Inflammatory macrophage treated with lipopolysaccharide for 4 hours (primary cell): ENCODE measurements around the gene TTLL5.
A peak's percentile ranks its signal among the peaks of the same experiment; 100 is the strongest.
"Not testable (repeated sequence)": the region's sequence is repeated elsewhere in the genome, so short reads cannot be mapped to it uniquely, and the experiment has no call there.

ENCODE experiments used
- DNase-seq: peaks from one replicate; pipeline ENCODE4 v3.0.0-alpha.2; 2020

The TTLL5 gene

DNA sequence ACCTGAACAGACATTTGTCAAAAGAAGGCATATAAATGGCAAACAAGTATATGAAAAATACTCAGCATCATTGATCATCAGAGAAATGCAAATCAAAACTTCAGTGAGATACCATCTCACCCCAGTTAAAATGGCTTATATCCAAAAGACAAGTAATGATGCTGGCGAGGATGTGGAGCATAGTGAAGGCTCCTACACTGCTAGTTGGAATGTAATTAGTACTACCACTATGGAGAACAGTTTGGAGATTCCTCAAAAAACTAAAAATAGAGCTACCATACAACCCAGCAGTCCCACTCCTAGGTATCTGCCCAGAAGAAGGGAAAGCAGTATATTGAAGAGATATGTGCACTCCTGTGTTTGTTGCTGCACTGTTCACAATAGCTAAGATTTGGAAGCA is 174.7 kb downstream of the TTLL5 start:
- no peak for DNase-seq

GRCh38 chr14:75837151-75837787 is 176.2 kb downstream of the TTLL5 start:
- DNase-seq, result no peak

- no peak for DNase-seq
Measured at GRCh38 chr14:75840911-75841310, 179.9 kb downstream of the TTLL5 start.

DNA sequence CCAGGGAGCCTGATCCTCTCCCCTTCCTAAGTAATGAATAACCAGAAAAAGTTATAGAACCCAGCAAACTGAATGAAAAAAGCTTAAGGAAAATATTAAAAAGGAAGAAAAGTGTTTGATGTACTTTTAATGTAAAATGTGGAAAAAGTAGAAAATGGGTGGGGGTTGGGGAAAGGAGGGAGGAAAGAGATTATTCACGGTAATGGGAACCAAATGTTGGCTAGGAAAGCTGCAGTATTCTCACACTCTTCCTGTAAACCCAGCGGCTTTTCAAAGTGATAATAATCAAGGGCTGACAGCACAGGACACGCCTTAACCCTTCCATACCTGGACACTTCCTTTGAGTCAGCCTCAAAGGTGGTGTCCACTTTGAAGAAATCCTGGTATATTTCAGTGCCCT is 181.5 kb downstream of the TTLL5 start:
- DNase-seq, result no peak

DNA sequence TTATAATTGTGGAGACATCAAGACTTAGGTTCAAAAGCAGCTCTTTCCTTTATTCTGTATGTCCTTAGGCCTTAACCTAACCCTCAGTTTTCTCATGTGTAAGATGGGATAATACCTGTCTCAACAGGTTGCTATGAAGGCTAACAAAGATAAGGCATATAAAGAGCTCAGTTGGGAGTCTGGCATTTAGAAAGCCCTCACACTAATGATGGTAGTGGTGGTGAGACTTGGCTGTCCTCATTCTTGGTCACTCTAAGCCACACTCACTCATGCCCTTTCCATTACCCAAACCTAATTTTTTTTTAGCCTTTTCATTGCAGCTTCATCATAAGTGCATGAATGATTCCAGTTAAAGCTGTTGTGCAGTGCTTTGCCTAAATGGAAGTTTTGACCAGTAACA is 183.4 kb downstream of the TTLL5 start:
- DNase-seq, result no peak

DNA sequence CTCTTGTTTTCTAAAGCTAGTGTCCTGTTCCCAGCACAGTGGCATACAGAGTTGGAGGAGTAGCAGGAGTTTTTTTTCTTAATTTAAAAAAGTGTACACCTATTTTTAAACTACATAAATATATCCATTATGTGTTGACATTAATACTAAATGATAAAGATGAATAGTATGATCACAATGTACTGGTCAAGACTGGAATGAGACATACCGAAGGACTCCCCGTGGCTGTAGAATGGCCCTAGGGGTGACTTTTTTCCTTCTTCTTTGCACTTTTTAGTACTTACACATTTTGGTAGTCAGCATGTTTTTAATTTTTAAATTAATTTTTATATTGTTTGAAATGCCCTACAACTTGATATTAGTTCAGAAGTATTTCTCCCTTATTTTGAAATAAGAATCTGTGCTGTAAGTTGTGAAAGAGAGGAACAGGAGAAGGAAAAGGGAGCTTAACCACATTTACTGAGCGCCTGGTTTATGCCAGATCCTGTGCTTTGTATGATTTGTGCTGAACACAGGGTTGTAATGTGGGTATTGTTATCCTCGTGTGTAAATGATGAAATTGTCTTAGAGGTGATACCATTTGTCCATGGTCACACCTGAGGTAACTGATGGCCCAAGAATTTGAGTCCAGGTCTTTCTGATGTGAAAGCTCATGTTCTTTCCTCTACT is 184.2 kb downstream of the TTLL5 start:
- no peak for DNase-seq

- not testable (repeated sequence) for DNase-seq
Measured at GRCh38 chr14:75846694-75847093, 185.6 kb downstream of the TTLL5 start.

DNA sequence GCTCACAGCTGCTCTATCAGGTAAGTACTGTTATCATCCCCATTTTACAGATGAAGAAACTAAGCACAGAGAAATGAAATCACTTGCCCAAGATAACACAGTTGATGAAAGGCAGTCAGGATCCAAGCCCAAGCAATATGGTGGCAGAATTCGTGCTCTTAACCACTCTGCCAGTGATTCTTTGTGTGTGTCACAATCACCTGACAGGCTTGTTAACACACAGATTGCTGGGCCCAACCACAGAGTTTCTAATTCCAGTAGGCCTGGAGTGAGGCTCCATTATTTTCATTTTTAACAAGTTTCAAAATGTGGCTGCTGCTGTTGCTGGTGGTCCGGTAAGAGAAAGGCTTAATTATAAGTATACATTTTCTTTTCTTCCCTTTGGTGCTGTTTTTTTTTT is 186.5 kb downstream of the TTLL5 start:
- peak; percentile 21 for DNase-seq

DNA sequence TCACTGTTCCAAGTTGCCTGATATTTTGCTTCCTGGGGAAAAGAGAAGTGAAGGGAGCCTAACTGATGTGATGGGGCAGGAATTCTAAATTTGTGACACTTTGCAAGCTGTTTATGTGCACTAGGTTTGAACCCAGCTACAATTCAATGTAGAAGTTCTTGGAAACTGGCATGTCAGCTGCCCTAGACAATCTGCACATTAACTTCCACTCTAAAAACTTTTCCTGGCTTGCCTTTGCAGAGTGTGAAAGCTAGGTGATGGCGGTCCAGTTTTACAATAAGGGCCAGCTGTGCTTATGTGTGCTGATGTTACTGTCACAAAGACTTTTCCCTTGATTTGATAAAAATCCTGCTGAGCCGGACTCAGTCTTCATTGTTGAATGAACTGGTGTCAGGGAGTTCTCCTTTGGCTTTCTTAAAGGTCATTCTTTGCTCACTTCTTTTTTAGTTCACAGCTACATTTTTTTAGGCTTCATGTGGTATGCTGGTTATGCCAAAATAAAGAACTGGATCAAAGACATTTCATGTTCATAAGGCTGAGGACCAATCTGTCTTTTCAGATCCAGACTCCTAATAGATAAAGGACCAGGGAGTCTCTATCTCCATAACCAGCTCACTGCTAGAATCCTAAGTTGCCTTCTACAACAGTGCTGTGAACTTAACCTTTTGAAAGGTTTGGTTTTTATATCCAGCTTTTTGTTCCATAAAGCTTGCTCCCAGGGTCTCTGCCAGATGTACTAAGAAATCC is 187.3 kb downstream of the TTLL5 start:
- DNase-seq, result no peak

DNA sequence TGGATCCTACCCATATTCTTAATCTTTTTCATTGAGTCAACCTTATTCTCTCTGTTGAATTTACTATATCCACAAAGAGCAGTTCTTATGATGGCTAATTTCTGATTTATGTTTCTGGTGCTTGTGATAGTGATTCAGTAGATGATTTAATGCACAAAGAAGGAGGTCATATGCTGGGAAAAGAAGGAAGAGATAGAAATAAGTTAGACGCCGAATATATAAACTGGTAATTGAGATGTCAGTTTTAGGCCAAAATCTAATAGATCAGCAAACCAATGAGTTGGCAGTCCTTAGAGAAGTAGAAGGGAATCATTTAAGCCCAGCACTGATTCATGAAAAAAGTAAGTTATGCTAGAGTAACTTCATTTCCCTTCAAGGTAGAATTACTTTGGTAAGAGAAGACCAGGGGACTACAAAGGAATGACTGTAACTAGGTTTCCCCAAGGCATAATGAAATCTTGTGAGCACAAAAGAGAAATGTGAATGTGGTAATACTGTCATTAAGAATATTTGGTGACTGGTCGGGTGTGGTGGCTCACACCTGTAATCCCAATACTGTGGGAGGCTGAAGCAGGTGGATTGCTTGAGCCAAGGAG is 188.4 kb downstream of the TTLL5 start:
- no peak for DNase-seq

GRCh38 chr14:75851574-75851866 is 190.5 kb downstream of the TTLL5 start:
- DNase-seq, result no peak

DNA sequence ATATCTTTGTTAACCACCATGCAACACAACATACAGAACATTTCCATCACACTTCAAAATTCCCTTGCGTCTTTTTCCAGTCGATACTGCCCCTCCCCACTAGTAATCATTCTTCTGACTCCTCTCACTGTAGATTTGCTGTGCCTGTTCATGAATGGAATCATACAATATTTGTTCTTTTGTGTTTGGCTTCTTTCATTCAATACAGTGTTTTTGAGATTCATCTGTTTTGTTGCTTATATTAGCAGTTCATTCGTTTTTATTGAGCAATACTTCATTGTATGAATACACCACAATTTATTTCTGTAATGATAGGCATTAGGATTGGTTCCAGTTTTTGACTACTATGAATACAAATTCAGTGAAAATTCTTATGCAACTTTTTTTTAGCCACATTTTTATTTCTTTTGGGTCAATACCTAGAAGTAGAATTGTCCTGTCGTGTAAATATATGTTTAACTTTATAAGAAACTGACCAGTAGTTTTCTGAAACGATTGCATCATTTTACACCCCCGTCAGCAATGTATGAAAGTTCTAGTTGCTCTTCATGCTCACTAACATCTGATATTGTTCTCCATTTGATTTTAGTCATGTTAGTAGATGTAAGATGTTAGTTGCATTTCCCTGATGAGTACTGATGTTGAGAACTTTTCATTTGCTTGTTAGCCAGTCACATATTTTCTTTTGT is 193.2 kb downstream of the TTLL5 start:
- DNase-seq, result peak; percentile 23

- no peak for DNase-seq
Measured at GRCh38 chr14:75857199-75857598, 196.2 kb downstream of the TTLL5 start.

DNA sequence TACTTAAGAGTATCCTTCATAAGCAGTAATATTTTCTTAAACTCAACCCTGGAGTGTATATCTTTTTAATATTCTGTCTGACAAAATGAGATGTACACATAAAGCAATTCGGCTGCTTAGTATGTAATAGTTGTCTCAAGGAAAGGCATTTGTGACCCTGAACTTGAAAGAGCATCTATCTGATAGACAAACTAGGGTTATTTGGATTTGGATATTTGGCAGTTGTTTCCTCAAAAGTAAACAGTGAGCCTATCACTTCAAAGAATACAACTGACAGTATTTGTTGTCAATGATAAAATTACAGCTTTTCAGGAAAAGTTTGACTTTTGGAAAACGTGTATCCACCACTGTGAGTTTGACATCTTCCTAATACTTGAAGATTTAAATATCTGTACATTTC is 197.3 kb downstream of the TTLL5 start:
- no peak for DNase-seq

DNA sequence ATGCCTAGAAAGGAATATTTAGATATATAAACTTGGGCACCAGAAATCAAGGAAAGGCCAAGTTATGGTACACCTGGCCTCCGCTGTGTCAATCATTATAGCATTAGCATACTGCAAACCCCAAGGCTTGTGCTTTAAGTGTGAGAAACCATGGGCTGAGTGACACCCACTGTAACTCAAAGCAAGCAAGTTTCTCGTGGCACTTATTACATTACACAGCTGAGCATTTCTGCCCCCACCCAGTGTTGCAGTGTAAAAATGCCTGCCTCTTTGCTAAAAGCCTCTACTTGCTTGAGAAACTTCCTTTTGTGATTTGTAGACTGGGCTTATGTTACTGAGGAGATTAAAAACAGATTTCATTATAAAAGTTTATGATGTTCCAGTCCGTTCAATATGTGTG is 198.7 kb downstream of the TTLL5 start:
- no peak for DNase-seq

DNA sequence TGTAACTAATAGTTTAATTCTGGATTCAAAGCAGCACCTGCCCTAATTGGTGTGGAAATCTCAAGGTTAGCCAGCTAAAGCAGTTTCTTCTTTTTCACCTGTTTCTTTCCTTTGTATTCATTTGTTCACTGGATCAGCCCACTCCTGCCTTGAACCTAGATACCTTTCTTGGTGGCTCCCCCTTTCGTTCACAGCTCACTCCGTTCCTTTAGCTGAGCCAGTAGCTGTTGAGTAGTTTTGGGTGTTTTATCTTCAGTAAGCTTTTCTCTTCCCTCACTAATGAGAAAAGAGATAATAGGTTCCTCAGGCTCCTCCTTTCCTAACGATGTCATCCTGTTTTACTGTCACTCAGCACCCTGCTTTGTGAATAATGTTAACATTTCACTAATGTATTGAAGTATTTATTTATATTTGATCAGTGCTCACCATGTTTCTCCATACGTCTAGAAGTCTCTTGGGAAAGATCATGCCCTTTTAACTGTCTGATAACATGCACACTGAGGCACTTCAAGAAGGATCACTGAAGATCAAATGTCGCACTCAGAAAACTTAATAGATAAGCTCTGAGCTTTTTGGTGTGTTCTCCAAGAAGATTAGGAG is 199.6 kb downstream of the TTLL5 start:
- DNase-seq, result no peak

GRCh38 chr14:75861161-75861621 is 200.1 kb downstream of the TTLL5 start:
- DNase-seq, result peak; percentile 12

DNA sequence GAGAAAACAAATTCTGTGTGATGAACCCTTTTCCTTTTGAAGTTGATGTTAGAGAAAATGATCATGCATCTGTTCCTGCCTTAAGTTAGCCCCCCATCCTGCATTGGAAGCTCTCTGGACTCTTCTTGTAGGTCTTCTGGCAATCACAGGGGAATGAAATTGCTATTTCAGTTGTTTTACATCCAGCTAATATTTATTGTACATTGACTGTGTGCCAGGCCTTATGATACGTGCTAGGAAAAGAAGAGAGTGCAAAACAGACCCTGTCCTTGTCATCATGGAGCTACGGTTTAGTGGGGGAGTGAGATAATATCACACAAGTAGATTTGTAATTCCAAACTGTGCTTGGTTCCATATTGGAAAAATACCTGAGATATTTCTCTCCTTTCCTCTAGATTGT is 202.2 kb downstream of the TTLL5 start:
- no peak for DNase-seq

- DNase-seq, result no peak
Measured at GRCh38 chr14:75864352-75864751, 203.3 kb downstream of the TTLL5 start.

DNA sequence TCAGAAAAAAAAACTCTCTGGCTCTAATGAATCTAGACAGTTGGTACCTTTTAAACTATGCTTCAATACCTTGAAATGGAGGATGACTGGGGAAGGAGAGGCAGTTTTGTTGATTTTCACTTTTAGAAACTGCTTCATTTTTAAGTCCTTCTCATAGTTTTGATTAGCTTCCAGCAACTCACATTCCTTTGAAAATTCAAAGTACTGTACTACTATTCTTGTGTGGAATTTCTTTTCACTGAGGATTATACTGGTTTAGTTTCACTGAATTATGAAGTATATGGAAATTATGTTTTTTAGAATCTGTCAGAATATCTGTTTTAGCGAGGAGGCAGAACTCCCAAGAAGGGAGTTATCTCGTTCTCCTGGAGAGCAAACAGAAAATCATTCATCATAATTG is 204.5 kb downstream of the TTLL5 start:
- no peak for DNase-seq

GRCh38 chr14:75866970-75867369 is 205.9 kb downstream of the TTLL5 start:
- no peak for DNase-seq

DNA sequence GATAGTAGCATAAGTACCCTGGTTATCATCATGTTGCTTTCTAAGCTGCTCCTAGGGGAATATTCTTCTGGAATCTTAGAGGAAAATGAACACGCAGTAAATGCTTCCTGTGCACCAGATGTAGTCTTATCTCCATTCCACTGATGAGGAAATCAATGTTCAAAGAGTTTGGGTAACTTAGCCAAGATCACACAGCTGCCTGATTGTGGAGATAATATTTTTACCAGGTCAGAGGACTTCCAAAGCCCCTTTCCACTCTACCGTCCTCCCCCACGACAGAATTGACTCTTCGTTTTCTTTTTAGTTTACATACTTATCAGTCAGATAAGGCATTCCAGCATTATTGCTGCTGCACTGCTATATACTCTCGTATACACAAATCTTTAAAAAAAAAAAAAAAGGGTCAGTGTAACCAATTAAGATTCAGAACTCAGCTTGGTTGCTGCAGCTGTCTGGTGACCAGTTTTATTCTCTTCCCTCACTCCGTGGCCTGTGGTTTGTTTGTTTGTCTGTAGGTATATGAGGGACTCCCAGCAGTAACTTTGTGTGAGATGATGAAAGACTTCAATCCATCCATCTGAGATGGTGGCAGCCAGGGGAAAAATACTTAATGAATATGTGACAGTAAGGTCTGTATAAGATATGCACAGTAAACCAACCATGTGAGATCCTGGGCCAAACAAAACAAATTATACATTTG is 210.3 kb downstream of the TTLL5 start:
- DNase-seq, result no peak
